ENCODE results near the gene SDCBP2. TPM values are rescaled to one million over a fixed set of nuclear protein-coding genes. Genes with fewer than 3 reads are reported as not detected.

SDCBP2 gene
- total and polyA plus RNA-seq, 2 of the 4 experiments (the other 2 are of a cell fraction): 0.54 to 1.3 TPM

GRCh38 chr20:1310071-1310470, 18.9 kb downstream of the SDCBP2 start:
- intact Hi-C loops (cut with micrococcal nuclease): loop anchor here (5.0 kb wide), 1 partner anchor 467 kb away; no protein-coding TSS in a partner anchor
- no peak for ATAC-seq (ENCODE audit: low read depth)
- BruUV-seq (replicated peaks): no TSS peak

More at GRCh38 chr20:1310071-1310470, 18.9 kb downstream of the SDCBP2 start:
- Histone ChIP-seq H2BK120ac (ENCODE audit: low read depth, low read length) (no peak overlapping the region), H3K27ac (ENCODE audit: insufficient read depth, low read length) (no peak overlapping the region), H4K91ac (ENCODE audit: insufficient read depth, low read depth, low read length) (no peak overlapping the region), H4K5ac (ENCODE audit: low read depth, low read length) (no peak overlapping the region), H3K4ac (ENCODE audit: low read depth, low read length) (no peak overlapping the region), H2AK5ac (ENCODE audit: low read depth, low read length) (no peak overlapping the region), H2AFZ (replicated peaks; ENCODE audit: low read length, poor library complexity) (no peak overlapping the region), H2BK15ac (ENCODE audit: low read depth, low read length) (no peak overlapping the region), H3K4me1 (ENCODE audit: control insufficient read depth, insufficient read depth, low read length) (no peaks in the 10 kb centered on the region), H4K20me1 (ENCODE audit: insufficient read depth, low read length) (no peaks in the 10 kb centered on the region), H3K9ac (ENCODE audit: low read depth, low read length) (no peak overlapping the region), H3K56ac (ENCODE audit: extremely low read depth, insufficient read depth, low read length) (no peak overlapping the region), H3K14ac (replicated peaks; ENCODE audit: low read depth, low read length) (no peak overlapping the region), H2AK9ac (replicated peaks; ENCODE audit: low read depth, low read length, poor library complexity) (no peak overlapping the region), H4K8ac (ENCODE audit: low read depth in 2 of 2, low read length in 2 of 2) (no peak overlapping the region), H3K27me3 (ENCODE audit: control insufficient read depth, insufficient read depth, low read length) (no peaks in the 10 kb centered on the region), H3K9me3 (ENCODE audit: control insufficient read depth, insufficient read depth, low read length) (no peaks in the 10 kb centered on the region), H3K36me3 (ENCODE audit: control insufficient read depth, insufficient read depth, low read length) (peaks cover 6% of the 10 kb centered on the region), H3K9me1 (ENCODE audit: insufficient read depth, low read length) (no peaks in the 10 kb centered on the region; the same call in 1 of the 2 replicates), H3K18ac (ENCODE audit: low read depth, low read length) (no peak overlapping the region), H3K4me2 (ENCODE audit: low read depth, low read length) (no peak overlapping the region), H2BK20ac (ENCODE audit: low read depth, low read length) (no peak overlapping the region), H3K79me1 (ENCODE audit: low read depth in 1 of 2, low read length in 2 of 2) (no peaks in the 10 kb centered on the region), H3K23ac (ENCODE audit: low read depth, low read length) (no peak overlapping the region), H2BK5ac (ENCODE audit: low read depth, low read length, poor library complexity, severe bottlenecking) (no peak overlapping the region), H3K4me3 (ENCODE audit: insufficient read depth, low read depth, low read length) (no peak overlapping the region)
- ChIA-PET POLR2A (ENCODE audit: unreplicated experiment) (no interaction called here), CTCF (no interaction called here)
- TF ChIP-seq RCOR1 (IDR thresholded peaks at IDR 0.05; ENCODE audit: insufficient replicate concordance, low read length) (no peak), CTCF (conservative IDR thresholded peaks at IDR 0.05; ENCODE audit: low read depth, low read length) (no peak), SMC3 (IDR thresholded peaks at IDR 0.05; ENCODE audit: low read depth, low read length) (no peak), MAZ (IDR thresholded peaks at IDR 0.05; ENCODE audit: borderline replicate concordance, low read depth, low read length) (no peak), CEBPB (IDR thresholded peaks at IDR 0.05; ENCODE audit: low read depth, low read length) (no peak), NFE2L2 (IDR thresholded peaks at IDR 0.05; ENCODE audit: low read depth, low read length) (no peak), CHD1 (IDR thresholded peaks at IDR 0.05; ENCODE audit: low read depth, low read length) (no peak), RFX5 (IDR thresholded peaks at IDR 0.05; ENCODE audit: low read depth, low read length) (no peak), ELK1 (IDR thresholded peaks at IDR 0.05; ENCODE audit: borderline replicate concordance, low read depth, low read length) (no peak)
- WGBS, 2 experiments (ENCODE audit: extremely low coverage in 2 of 2, insufficient read length in 1 of 2): 50% methylated on average over 1 of the region's 9 CpGs; no CpG with 5 or more reads in 1 of the 2 experiments
- dilution Hi-C loops (cut with HindIII; ENCODE audit: low sequenced_read_pairs, unreplicated experiment): no loop called here
- in situ Hi-C loops (cut with MboI; ENCODE audit: low sequenced_read_pairs): loop anchor here (5.0 kb wide), 1 partner anchor 132 kb away; no protein-coding TSS in a partner anchor
- no peak for DNase-seq

Measured in IMR-90 (cell line).